GM19239 (cell line): ENCODE results near the gene ST3GAL3.
A peak's percentile ranks its signal among the peaks of the same experiment; 100 is the strongest.

Source experiments
- DNase-seq: peaks from one replicate; pipeline ENCODE4 v3.0.0; 2011; ENCODE audit warnings: low spot score; ENCODE audit not compliant: insufficient read length
- FAIRE-seq: peaks from 2 replicates; lab custom pipeline; 2011; peaks lifted over from hg19 to GRCh38; lab: Jason Lieb, UNC

The ST3GAL3 gene

GRCh38 chr1:43842175-43842498, 134.8 kb downstream of the ST3GAL3 start:
- DNase-seq, result no peak
- no peak for FAIRE-seq

DNA sequence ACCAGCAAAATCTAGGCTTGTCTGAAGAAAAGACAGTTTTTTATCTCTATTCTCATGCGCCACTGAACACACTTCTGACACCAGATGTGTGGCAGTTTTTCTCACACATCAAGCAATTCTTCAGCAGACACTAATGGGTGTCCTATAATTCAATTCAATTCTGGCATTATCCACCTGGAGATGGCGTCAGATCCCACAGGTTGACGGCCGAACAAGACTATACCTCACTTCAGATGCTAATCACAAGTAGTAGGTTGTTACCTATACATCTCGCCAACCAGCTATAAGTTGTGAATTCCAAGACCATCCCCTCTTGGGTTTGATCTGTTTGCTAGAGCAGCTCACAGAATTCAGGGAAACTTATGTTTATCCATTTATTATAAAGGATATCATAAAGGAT, 136.3 kb downstream of the ST3GAL3 start:
- FAIRE-seq, result no peak
- DNase-seq, result no peak

GRCh38 chr1:43844114-43844513, 136.8 kb downstream of the ST3GAL3 start:
- FAIRE-seq (no peak), DNase-seq (no peak)

DNA sequence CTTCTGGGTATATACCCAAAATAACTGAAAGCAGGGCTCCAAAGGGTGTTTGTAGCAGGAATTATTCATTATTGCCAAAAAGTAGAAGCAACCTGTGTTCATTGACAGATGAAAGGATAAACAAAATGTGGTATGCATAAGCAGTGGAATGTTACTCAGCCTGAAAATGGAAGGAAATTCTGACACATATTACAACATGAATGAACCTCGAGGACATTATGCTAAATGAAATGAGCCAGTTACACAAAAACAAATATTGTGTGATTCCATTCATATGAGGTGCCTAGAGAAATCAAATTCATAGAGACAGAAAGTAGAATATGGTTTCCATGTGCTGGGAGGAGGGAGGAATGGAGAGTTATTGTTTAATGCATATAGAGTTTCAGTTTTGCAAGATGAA, 140.0 kb downstream of the ST3GAL3 start:
- peak; percentile 77 for FAIRE-seq
- DNase-seq, result no peak

DNA sequence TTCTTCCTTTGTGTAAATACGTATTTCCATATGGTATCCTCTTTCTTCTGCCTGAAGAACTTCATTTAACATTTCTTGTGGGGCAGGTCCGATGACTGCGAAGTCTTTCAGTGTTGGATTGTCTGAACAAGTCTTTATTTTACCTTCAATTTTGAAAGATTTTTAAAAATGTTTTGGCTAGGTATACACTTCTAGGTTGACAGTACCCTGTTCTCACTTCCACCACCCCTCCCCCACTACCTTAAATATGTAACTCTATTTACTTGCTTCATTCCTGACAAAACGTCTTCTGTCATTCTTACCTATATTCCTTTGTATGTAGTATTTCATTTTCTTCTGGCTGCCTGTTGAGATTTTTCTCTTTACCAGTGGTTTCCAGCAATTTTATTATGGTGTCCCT, 140.5 kb downstream of the ST3GAL3 start:
- no peak for FAIRE-seq
- DNase-seq, result no peak

DNA sequence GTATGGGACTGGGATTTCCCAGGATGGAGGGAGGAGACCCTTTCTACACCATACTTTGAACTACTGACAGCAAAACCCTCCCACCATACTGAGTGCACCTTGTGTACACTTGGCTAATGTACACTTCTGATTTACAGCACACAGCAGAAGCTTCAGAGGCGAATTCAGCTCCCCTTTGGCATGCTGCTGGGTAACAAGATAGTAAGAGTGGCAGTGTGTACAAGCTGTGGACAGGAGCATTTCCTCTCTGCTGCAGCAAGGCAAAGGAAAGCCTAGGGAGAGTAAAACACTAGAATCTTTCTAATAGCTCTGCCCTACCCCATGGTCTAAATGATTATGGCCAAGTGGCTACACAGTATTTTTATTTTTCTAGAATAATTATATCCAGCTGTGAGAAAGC, 142.3 kb downstream of the ST3GAL3 start:
- DNase-seq (no peak), FAIRE-seq (no peak)

- DNase-seq (no peak), FAIRE-seq (no peak)
These were observed 143.4 kb downstream of the ST3GAL3 start for GRCh38 chr1:43850591-43851233.

- FAIRE-seq (no peak), DNase-seq (no peak)
These were observed 144.4 kb downstream of the ST3GAL3 start for GRCh38 chr1:43851561-43852338.

DNA sequence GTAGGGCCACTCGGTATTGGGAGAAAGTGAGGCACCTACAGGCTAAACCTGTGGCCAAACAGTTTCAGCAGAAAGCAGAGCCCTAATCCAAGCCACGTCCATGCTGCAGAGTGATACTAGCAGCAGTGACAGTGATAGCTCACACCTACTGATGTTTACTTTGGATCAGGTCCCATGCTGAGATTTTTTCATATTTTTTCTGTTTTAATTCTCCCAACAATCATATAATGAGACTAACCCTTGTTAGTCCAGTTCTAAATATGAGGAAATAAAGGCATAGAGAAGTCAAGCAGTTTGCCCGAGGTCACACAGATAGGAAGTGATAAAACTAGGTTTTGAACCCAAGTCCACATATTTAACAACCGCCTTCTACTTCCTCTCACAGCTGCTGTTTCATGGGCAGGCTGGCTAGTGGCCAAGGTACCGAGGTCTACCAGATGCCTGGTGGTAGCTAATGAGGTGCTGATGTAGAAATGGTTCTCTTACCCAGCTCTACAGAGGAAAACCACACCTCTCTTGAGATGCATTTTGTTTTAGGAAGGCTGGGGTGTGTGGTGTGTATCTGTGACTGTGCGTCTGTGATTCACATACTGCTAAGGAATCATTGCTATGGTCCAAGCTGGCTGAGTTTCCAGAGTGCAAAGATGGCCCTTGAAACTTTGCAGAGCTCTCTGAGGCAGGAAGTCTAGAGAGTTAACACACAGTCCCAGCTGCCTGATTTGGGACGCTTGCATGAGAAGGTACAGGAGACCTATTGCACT, 146.0 kb downstream of the ST3GAL3 start:
- peak; percentile 72 for FAIRE-seq
- DNase-seq, result peak; percentile 29

GRCh38 chr1:43854473-43854872, 147.1 kb downstream of the ST3GAL3 start:
- no peak for FAIRE-seq

GRCh38 chr1:43856188-43856587, 148.9 kb downstream of the ST3GAL3 start:
- FAIRE-seq (no peak), DNase-seq (no peak)

More at GRCh38 chr1:43854473-43854872, 147.1 kb downstream of the ST3GAL3 start:
- DNase-seq, result no peak

- DNase-seq, result no peak
- FAIRE-seq, result no peak
These were observed 149.8 kb downstream of the ST3GAL3 start for GRCh38 chr1:43857163-43857562.

GRCh38 chr1:43858324-43858723, 151.0 kb downstream of the ST3GAL3 start:
- FAIRE-seq, result no peak
- DNase-seq, result no peak

DNA sequence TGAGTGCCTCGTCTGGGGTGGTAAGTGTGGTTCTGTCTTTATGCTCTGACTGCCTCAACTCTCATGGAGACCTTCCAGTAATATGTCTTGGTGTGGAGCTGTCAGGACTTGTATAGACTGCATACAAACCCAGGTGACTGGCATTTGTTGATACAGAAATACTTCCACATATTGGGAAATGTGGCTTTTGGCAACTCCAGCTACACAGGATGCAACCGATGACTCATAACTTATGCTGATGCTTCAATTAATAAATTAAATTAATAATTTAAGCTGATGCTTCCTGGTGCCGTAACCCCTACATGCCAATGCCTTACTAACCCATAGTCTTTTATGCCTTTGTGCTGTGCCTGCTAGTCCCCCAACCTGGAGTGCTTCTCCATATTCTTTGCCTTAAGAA, 154.0 kb downstream of the ST3GAL3 start:
- FAIRE-seq (no peak), DNase-seq (no peak)

DNA sequence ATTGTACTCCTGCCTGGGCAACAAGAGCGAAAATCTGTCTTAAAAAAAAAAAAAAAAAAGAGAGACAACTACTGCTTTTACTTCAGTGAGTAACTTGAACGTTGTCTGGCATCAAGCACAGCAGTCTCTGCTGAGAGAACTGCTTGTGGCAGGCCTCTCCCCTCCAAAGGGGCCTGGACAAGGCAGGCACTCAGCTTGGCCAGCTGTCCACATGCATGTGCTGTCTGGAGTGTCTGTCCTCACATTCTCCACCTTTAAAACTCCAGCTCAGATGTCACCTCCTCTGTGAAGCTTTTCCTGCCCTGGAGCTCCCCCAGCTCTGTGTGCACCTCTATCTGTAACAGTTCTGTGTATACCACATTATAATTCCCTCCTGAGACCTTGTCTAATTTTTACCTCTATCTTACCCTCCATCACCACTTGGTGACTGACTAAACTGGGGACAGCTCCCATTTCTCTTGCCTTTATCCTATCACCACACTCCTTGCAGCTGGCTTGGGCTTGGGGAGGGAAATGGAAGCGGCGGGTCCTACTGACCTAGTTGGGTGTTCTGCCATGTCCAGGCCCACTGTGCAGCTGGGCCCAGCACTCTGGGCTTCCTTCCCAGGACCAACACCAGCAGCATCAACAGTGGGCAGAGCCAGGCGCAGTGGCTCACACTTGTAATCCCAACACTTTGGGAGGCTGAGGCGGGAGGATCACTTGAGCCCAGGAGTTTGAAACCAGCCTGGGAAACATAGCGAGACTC, 154.8 kb downstream of the ST3GAL3 start:
- DNase-seq (no peak), FAIRE-seq (no peak)

DNA sequence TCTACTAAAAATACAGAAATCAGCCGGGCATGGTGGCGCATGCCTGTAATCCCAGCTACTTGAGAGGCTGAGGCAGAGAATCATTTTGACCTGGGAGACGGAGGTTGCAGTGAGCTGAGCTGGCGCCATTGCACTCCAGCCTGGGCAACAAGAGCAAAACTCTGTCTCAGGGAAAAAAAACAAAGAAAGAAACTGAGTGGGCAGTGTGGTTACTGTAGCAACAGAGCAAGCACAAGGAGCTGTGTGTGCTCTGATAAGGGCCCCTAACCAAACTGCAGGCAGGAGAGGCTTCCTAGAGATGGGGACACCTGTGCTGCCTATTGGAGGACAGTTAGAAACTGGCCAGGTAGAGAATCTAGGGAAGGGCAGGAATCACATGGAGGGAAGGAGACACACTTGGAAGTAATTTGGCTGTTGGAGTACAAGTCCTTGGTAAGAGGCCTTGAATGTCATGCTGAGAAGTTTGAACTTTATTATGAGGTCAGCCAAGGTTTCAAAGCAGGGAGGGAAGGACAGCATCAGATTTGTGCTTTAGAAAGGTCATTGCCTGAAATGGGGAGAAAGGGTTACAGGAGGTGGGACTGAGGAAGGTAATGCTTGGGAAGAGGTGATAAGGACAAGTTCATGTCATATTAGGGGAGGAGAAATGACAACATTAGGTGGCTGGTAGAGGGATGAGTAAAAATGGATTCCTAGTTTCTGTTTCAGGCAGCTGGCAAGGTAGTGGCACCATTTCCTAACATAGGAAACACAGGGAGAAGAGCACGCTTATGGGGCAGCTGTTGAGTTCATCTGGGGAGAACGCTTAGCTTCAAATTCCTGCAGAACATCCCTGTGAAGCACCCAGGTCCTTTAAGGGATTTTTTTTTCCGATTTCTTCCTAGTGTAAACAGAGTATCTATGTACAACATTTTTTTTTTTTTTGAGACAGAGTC, 157.0 kb downstream of the ST3GAL3 start:
- DNase-seq (no peak), FAIRE-seq (no peak)

DNA sequence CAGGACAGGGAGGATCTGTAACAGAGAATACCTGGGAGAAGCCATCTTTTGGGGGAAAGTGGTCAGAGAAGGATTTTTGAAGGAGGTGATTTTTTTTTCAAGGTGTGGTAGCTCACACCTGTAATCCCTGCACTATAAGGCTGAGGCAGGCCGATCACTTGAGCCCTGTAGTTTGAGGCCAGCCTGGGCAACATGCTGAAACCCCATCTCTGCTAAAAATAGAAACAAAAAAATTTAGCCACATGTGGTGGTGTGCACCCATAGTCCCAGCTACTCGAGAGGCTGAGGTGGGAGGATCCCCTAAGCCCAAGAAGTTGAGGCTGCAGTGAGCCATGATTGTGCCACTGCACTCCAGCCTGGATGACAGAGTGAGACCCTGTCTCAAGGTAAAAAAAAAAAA, 158.9 kb downstream of the ST3GAL3 start:
- FAIRE-seq (no peak), DNase-seq (no peak)

- DNase-seq, result no peak
- no peak for FAIRE-seq
These were observed 160.8 kb downstream of the ST3GAL3 start for GRCh38 chr1:43867976-43868740.

DNA sequence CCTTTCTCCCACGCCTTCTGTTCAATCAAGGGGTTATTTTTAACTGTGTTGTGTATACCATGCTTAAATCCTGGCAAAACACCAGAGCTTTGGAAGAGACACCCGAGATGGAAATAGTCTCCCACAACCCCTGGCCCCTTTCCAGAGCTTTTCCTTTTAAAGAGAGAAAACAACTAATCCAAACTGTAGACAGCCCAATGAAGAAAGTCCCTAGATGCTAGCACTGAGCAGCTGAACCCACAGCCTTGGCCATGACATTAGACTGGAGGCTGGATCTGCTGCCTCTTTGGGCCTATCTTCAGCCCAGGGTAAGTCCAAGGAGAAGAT, 161.4 kb downstream of the ST3GAL3 start:
- FAIRE-seq (no peak), DNase-seq (no peak)
